ENCODE data around the gene TCAF1.
A peak's percentile ranks its signal among the peaks of the same experiment; 100 is the strongest.
"Not testable (repeated sequence)": the region's sequence is repeated elsewhere in the genome, so short reads cannot be mapped to it uniquely, and the experiment has no call there.

TCAF1 gene

DNA sequence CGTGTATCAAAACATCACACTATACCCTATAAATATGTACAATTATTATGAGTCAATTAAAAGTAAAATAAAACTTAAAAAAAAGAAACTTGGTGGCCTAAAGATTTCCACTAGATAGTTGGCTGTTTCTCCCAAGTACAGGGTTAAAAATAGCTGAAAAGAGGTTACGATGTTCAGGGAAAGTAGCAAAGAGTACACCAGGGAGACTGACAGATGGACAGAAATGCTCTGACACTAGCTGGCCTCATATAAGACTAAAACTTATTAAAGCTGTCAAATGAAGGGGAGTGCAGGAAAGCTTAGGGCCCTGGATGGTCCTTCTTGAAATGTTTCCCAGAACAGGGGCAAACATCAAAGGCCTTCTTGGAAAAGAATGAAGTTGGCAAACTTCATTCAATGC, 51.3 kb downstream of the TCAF1 start:
- no peak for DNase-seq

DNA sequence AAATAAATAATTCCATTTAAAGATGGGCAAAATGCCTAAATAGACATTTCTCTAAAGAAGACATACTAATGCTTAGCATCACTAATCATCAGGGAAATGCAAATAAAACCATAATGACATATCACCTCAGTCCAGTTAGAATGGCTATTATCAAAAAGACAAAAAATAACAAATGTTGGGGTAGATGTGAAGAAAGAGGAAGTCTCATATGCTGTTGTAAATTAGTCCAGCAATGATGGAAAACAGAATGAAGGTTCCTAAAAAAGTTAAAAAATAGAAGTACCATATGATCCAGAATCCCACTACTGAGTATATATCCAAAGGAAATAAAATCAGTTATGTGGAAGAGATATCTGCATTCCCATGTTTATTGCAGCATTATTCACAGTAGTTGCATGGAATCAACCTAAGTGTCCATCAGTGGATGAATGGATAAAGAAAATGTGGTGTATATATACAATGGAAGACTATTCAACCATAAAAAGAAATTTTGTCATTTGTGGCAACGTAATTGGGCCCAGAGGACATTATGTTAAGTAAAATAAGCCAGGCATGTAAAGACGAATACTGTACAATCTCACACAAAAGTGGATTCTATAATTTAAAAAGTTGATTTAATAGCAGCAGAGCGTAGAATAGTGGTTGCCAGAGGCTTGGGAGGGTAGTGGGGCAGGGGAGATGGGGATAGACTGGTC, 52.0 kb downstream of the TCAF1 start:
- peak; percentile 0 for DNase-seq

- no peak for DNase-seq
Observed at GRCh38 chr7:143848192-143848591, 53.8 kb downstream of the TCAF1 start.

- DNase-seq, result no peak
Observed at GRCh38 chr7:143846692-143847091, 55.3 kb downstream of the TCAF1 start.

GRCh38 chr7:143841696-143842095, 60.3 kb downstream of the TCAF1 start:
- peak; percentile 30 for DNase-seq

GRCh38 chr7:143840062-143840461, 61.9 kb downstream of the TCAF1 start:
- not testable (repeated sequence) for DNase-seq

DNA sequence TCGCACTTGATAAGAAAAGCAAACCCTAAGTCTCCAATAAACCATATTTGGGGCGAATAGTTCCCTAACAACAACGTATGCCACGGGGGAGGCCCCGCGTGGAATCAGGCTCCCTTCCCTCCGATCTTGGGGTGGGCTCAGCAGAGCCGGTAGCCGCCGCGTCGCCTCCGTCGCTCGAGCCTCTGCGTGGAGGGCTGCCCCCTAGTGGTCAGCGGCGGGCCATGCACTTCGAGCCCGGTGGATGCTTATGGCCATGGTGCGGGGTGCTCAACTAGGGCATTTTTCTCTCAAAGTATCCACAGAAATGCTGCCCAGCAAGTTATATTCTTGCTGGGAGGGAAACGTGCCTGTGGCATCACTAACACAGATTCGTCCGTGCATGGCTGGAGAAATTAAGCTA, 64.8 kb downstream of the TCAF1 start:
- not testable (repeated sequence) for DNase-seq

DNA sequence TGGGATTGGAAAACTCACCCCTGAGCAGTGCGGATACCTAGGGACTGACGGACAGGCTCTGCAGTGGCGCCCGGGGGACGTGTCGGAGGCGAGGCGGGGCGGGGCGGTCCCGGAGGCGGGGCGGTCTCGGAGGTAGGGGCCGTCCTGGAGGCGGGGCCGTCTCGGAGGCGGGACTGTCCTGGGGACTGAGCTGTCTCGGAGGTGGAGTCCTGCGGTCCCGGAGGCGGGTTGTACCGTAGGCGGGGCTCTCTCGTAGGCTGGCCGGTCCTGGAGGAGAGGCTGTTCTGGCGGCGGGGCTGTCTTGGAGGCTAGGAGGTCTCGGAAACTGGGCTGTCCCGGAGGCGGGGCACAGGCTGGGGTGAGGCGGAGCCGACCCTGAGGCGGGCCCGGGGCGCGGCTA, 65.4 kb downstream of the TCAF1 start:
- DNase-seq, result not testable (repeated sequence)

GRCh38 chr7:143836088-143836487, 65.9 kb downstream of the TCAF1 start:
- DNase-seq, result not testable (repeated sequence)

DNA sequence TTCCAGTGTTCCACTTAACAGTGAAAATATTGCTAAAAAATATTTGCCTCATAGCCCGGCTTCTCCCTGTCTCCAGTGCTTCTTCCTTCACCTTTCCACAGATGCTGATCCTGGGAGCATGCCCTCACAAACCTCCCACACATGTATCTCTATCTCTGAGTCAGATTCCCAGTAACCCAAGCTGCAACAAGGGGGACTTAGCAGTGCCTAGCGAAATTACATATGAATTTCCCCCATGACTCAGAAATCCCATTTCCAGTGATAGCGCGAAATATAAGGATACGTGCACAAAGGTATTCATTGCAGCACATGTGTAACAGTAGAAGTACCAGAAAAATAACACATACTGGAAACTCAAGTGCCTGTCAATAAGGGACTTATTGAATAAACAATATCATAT, 75.4 kb downstream of the TCAF1 start:
- DNase-seq, result not testable (repeated sequence)

DNA sequence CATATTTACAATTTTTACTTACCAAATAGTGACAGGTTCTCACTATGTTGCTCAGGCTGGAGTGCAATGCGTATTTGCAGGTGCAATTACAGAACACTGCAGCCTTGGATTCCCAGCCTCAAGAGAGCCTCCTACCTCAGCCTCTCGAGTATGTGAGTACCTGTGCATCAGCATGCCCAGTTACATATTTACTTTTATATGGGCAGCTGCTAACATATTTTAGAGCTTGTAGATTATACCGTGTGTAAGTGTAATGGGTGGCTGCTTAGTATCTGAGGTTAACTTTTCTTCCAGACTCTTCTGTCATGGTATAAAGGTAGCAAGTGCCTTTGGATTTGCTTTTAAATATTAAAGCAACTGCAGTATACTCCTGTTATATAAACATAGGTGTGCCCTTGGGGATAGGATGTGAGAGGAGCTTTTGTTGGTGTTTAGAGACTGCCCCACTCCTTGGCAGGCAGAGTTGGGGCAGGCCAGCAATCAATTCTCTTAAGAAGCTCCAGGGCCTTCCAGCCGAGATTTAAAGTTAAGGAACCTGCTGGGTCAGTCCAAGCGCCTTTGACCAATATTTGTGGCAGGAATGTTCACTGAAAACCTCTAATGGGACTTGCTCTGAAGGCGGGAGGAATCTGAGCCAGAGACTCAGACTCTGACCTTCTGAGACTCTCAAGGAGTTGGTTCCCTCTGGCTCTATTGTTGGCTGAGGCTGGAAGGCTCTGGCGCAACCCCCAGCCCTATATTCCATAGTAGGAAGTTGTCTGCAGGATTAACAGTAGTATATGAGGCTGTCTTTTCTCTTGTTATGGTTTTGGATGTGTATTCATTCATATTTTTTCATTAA, 77.5 kb downstream of the TCAF1 start:
- DNase-seq, result not testable (repeated sequence)

DNA sequence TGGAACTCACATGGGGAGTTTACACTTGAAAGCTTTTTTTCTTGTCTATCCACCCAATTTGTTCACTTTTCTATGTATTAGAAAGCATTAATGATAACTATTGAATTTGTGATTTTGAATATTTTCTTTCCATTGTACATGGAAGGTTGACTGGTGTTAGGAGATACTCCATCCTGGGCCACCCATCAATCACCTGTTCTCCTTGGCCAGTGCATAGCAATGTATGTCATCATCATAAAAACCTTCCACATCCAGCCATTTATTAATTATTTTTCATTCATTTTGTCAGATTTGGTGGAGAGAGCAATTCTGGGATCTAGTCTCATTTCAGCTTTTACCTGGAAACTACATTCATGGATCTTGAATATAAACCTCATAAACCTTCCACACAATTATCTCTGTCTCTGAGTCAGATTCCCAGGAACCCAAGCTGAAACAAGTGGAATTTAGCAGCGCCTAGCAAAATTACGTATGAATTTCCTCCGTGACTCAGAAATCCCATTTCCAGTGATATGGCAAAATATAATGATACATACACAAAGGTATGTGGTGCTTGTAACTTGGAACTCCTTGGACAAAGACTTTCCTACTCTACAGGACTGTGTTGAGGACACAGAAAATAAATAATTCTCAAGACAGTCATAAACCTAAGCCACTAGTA, 78.2 kb downstream of the TCAF1 start:
- DNase-seq, result not testable (repeated sequence)

GRCh38 chr7:143821392-143822277, 80.3 kb downstream of the TCAF1 start:
- not testable (repeated sequence) for DNase-seq

GRCh38 chr7:143817873-143818272, 84.1 kb downstream of the TCAF1 start:
- DNase-seq, result not testable (repeated sequence)

GRCh38 chr7:143816471-143817133, 85.4 kb downstream of the TCAF1 start:
- not testable (repeated sequence) for DNase-seq

GRCh38 chr7:143810639-143811038, 91.3 kb downstream of the TCAF1 start:
- DNase-seq, result not testable (repeated sequence)

- not testable (repeated sequence) for DNase-seq
Observed at GRCh38 chr7:143806664-143807071, 95.3 kb downstream of the TCAF1 start.
